Heart left ventricle (tissue), 16 donors: ENCODE data around the gene LCLAT1. TPM values are rescaled to one million over a fixed set of nuclear protein-coding genes. Genes with fewer than 3 reads are reported as not detected.

ENCODE experiments used
- ATAC-seq, 4 donors: fragments of 200-7000 bp; cut with Tn5 transposase; one replicate each; pipeline ENCODE4 v1.9.1; 2020 to 2022; ENCODE audit warnings: moderate library complexity in 4 of 4, mild to moderate bottlenecking in 3 of 4, moderate number of reproducible peaks in 1 of 4
- DNase-seq, 5 donors: peaks; one replicate each; pipeline ENCODE4 v3.0.0-alpha.2; 2020
- H3K27ac ChIP-seq, 12 donors: fragments of 200-600 bp; sonication (generic) in 4 of 12; one replicate each; pipeline versions ENCODE4 v1.5.0 to v1.8.0; 2016 to 2022; ENCODE audit warnings: mild to moderate bottlenecking in 2 of 12
- H3K27me3 ChIP-seq, 9 donors: fragments of 200-600 bp; sonication (generic) in 2 of 9; one replicate each; pipeline versions ENCODE4 v1.5.1 to v1.8.0; 2016 to 2022; ENCODE audit warnings: mild to moderate bottlenecking in 3 of 9
- H3K36me3 ChIP-seq, 9 donors: fragments of 200-600 bp; sonication (generic) in 2 of 9; one replicate each; pipeline versions ENCODE4 v1.5.0 to v1.8.0; 2018 to 2022; ENCODE audit warnings: mild to moderate bottlenecking in 2 of 9
- H3K4me1 ChIP-seq, 12 donors: fragments of 200-600 bp; sonication (generic) in 4 of 12; one replicate each; pipeline versions ENCODE4 v1.5.0 to v1.8.0; 2016 to 2022; ENCODE audit warnings: mild to moderate bottlenecking in 3 of 12
- H3K4me3 ChIP-seq, 12 donors: fragments of 200-600 bp; sonication (generic) in 4 of 12; one replicate each; pipeline versions ENCODE4 v1.5.0 to v1.8.0; 2017 to 2022; ENCODE audit warnings: mild to moderate bottlenecking in 9 of 12, moderate library complexity in 4 of 12
- H3K9me3 ChIP-seq, 12 donors: fragments of 200-600 bp; sonication (generic) in 4 of 12; one replicate each; pipeline versions ENCODE4 v1.5.0 to v1.8.0; 2016 to 2022; ENCODE audit warnings: mild to moderate bottlenecking in 1 of 12
- CTCF ChIP-seq, 12 donors: fragments of 200-600 bp; sonication (generic) in 4 of 12; IDR thresholded peaks; one replicate each; pipeline versions ENCODE4 v1.5.0 to v1.8.0; 2018 to 2022; ENCODE audit warnings: antibody characterized with exemption in 12 of 12, mild to moderate bottlenecking in 5 of 12
- POLR2A ChIP-seq, 2 donors: fragments of 450-650 bp; IDR thresholded peaks; one replicate each; pipeline ENCODE4 v1.6.1; 2017; ENCODE audit warnings: antibody characterized with exemption in 2 of 2, mild to moderate bottlenecking in 2 of 2, moderate library complexity in 2 of 2
- WGBS, 4 donors: extraction: QIAGEN DNeasy Blood & Tissue Kit in 2 of 4; methylation state at CpG; one replicate each; pipeline versions ENCODE4 v1.1.5 to v1.1.7; 2013 to 2018; 5-methylcytosine and 5-hydroxymethylcytosine counted together
- intact Hi-C, 10 donors: fragments of 100-400 bp; cut with DNase I; formaldehyde crosslinking; loops; one replicate each; pipeline versions ENCODE4 v1.11.1 to v1.14.2; 2022
- polyA plus RNA-seq, 2 donors: library from polyadenylated mRNA; stranded (reverse); fragments of 200-250 nt; gene quantifications; one replicate each; pipeline ENCODE4 v1.2.3, GENCODE V29; 2013
- total RNA-seq, 9 donors: library from RNA; depleted of rRNA in 2 of 9; stranded (reverse); fragments of >200 nt in 2 of 9; fragmentation: NEBNext Ultra II Directional in 3 of 9; extraction: Animal tissue kit (Norgen Biotek cat#: 25700) in 3 of 9; gene quantifications; one replicate each; pipeline versions ENCODE4 v1.1.0 to v1.2.4, GENCODE V29; 2016 to 2023
- donor health status: ischemic (EF 13 %, LVEDD 7.1; RV severe dilation, severe dysfunction).
- donor health status: healthy with polysubstance abuse.
- donor health status: DM: no; HTN: yes; CAD: no.
- donor health status: DM: no; HTN: no; CAD: no.
- donor health status: ischemic (EF 25% LVEDD 6.9; RV normal size, moderate dysfunction).
- donor health status: ischemic (EF 25% LVEDD 5.7; RV mildly dilated, moderate dysfunction).
- donor health status: healthy.
- donor health status: DM: yes; HTN: yes; CAD: no.
- donor health status: ischemic (EF 35%, LVEDD 5.7; RV mildly dilated, moderate dysfunction).
- donor health status: nonischemic (EF 11% LVEDD 7.7; RV severe dilation, severe dysfunction).
- donor health status: DM: yes; HTN: yes; CAD: no.
- donor health status: PGD.
- donor health status: ischemic (EF 29% LVEDD 5.4; RV normal size, mild dysfunction).
- donor health status: nonischemic (EF 23%, LVEDD 6.1; RV moderate dilation, normal function).

The LCLAT1 gene
- total and polyA plus RNA-seq, 11 donors = 9.8 to 70.2 (median 43.8) TPM

DNA sequence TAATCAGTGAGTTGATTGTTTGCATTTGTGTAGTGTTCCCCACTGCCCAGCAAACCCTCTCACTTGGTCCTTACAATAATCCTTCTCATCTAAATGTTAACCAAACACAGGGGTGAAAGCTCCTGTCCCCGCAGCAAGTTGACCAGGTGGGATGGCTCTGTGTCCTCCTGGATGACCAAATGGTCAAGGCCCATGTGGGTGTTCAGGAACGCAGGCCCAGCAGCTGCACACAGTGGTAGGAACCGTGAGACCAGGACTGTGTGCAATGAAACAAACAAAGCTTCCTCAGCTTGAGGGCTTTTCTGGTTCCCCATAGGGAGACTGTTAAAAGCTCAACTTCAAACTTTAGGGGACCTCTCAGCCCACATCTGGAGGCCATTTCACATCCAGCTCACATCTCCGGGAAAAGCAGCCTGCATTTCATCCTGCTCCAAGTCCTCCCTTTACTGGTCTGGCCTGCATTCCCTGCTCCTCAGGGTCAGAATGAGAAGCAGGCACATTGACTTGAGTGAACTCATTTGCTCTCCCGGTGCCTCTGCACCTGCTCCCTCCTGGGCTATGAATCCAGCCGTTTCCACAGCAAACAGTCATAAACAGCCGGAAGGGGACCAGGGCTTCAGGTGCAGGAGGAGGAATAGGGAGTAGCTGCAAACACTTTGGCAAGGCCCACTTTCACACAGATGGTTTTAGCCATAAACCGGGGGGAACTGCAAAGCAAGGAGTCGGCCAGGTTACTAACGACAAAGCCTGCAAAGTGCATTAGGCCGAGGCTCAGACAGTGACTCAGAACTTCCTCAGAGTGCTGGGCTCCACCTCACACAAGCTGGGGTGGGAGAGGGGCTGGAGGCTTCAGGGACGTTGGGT is 215.5 kb downstream of the LCLAT1 start:
- no peak overlapping the region for H3K27ac ChIP-seq
- H3K4me1 ChIP-seq = peaks cover 0 to 19% (median 0%) of the 10 kb centered on the region in 12 donors
- H3K27me3 ChIP-seq = no peaks in the 10 kb centered on the region
- intact Hi-C loops = no loop called here
- peak in 1 of 4 donors; percentile 42 for ATAC-seq
- no peak overlapping the region for H3K4me3 ChIP-seq
- 67 to 72% (median 68%) methylated on average over 11 to 12 of the region's 12 CpGs for WGBS, 4 donors
- no peaks in the 10 kb centered on the region for H3K36me3 ChIP-seq
- peak in 1 of 5 donors; percentile 25 for DNase-seq
- peaks cover 0 to 10% (median 0%) of the 10 kb centered on the region in 12 donors for H3K9me3 ChIP-seq
- TF ChIP-seq POLR2A (IDR thresholded peaks at IDR 0.05) (no peak), CTCF (IDR thresholded peaks at IDR 0.05) (no peak)

GRCh38 chr2:30663321-30663720 is 216.3 kb downstream of the LCLAT1 start:
- no peak overlapping the region for H3K27ac ChIP-seq
- no peak for TF ChIP-seq POLR2A (IDR thresholded peaks at IDR 0.05)
- no peak for TF ChIP-seq CTCF (IDR thresholded peaks at IDR 0.05)
- no peak overlapping the region for H3K4me3 ChIP-seq
- no peaks in the 10 kb centered on the region for H3K27me3 ChIP-seq
- intact Hi-C loops = no loop called here
- H3K4me1 ChIP-seq = peaks cover 0 to 19% (median 0%) of the 10 kb centered on the region in 12 donors
- H3K36me3 ChIP-seq = no peaks in the 10 kb centered on the region
- ATAC-seq (no peak), DNase-seq (no peak)
- H3K9me3 ChIP-seq = peaks cover 0 to 10% (median 0%) of the 10 kb centered on the region in 12 donors
- WGBS, 4 donors = 95 to 99% (median 97%) methylated on average over 4 of the region's 4 CpGs

- WGBS, 4 donors = 86 to 93% (median 90%) methylated on average over 3 of the region's 3 CpGs
- no peak for TF ChIP-seq CTCF (IDR thresholded peaks at IDR 0.05)
- TF ChIP-seq POLR2A (IDR thresholded peaks at IDR 0.05) = no peak
- ATAC-seq (no peak), DNase-seq (no peak)
- intact Hi-C loops = no loop called here
- H3K36me3 ChIP-seq = no peaks in the 10 kb centered on the region
- H3K9me3 ChIP-seq = peaks cover 0 to 12% (median 0%) of the 10 kb centered on the region in 12 donors
- H3K27me3 ChIP-seq = no peaks in the 10 kb centered on the region
- peaks cover 0 to 19% (median 0%) of the 10 kb centered on the region in 12 donors for H3K4me1 ChIP-seq
- no peak overlapping the region for H3K4me3 ChIP-seq
- H3K27ac ChIP-seq = no peak overlapping the region
Observed at GRCh38 chr2:30663806-30664205, 216.8 kb downstream of the LCLAT1 start.

GRCh38 chr2:30664761-30665358 is 217.8 kb downstream of the LCLAT1 start:
- H3K9me3 ChIP-seq = peaks cover 0 to 22% (median 0%) of the 10 kb centered on the region in 12 donors
- H3K4me3 ChIP-seq = no peak overlapping the region
- intact Hi-C loops = no loop called here
- H3K27me3 ChIP-seq = no peaks in the 10 kb centered on the region
- WGBS, 4 donors = 76 to 95% (median 83%) methylated on average over 8 of the region's 8 CpGs
- DNase-seq (peak in 1 of 5 donors; percentile 53), ATAC-seq (peak in 3 of 4 donors; percentile 22 to 72 (median 68))
- H3K27ac ChIP-seq = peak overlapping the region in 1 of 12 donors; percentile 24
- peaks cover 0 to 19% (median 0%) of the 10 kb centered on the region in 12 donors for H3K4me1 ChIP-seq
- TF ChIP-seq CTCF (IDR thresholded peaks at IDR 0.05) (no peak), POLR2A (IDR thresholded peaks at IDR 0.05) (no peak)
- H3K36me3 ChIP-seq = no peaks in the 10 kb centered on the region
